ENCODE data around the gene RIMBP2.

Gene RIMBP2

DNA sequence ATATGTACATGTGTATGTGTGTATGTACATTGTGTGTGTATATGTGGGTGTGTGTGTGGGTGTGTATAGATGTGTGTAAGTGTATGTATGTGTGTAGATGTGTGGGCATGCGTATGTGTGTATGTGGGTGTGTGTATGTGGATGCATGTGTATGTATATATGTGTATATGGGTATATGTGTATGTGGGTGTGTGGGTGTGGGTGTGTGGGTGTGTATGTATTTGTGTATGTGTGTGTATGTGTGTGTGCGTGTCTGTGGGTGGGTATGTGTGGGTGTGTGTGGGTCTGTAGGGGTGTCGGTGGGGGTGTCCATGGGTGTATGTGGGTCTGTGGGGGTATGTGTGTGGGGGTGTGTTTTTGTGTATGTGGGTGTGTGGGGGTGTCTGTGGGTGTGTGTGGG, 276.8 kb downstream of the RIMBP2 start:
- no peaks in the 10 kb centered on the region for H3K9me2 ChIP-seq (ENCODE audit: low read depth, low read length)
- TF ChIP-seq, protein P1, sequence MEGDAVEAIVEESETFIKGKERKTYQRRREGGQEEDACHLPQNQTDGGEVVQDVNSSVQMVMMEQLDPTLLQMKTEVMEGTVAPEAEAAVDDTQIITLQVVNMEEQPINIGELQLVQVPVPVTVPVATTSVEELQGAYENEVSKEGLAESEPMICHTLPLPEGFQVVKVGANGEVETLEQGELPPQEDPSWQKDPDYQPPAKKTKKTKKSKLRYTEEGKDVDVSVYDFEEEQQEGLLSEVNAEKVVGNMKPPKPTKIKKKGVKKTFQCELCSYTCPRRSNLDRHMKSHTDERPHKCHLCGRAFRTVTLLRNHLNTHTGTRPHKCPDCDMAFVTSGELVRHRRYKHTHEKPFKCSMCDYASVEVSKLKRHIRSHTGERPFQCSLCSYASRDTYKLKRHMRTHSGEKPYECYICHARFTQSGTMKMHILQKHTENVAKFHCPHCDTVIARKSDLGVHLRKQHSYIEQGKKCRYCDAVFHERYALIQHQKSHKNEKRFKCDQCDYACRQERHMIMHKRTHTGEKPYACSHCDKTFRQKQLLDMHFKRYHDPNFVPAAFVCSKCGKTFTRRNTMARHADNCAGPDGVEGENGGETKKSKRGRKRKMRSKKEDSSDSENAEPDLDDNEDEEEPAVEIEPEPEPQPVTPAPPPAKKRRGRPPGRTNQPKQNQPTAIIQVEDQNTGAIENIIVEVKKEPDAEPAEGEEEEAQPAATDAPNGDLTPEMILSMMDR (IDR thresholded peaks at IDR 0.05; ENCODE audit: low read length), result no peak
- no peak for TF ChIP-seq EZH2 (IDR thresholded peaks at IDR 0.05; ENCODE audit: borderline replicate concordance, low read length)

DNA sequence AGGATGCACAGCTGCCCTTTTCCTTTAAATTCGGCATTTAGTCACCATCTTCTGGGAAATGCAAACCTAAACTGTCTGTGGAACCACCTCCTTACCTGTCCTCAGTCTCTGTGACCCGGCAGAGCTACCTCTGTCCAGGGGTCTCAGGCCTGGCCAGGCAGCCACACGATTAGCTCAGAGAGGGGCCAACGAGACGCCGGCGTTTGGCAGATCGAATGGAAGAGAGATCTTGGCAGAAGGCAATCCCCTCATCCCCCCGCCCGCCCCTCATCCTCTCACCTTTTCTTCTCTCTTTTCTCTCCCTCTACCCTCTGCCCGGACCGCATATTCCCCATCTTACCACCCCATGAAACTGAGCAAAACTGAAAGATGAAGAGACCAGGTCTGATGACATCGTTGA, 277.4 kb downstream of the RIMBP2 start:
- no peak overlapping the region for H3K4me2 ChIP-seq (ENCODE audit: low read length)
- no peaks in the 10 kb centered on the region for H3K9me3 ChIP-seq (ENCODE audit: low read length)
- TF ChIP-seq EZH2 (IDR thresholded peaks at IDR 0.05; ENCODE audit: borderline replicate concordance, low read length), result no peak
- TF ChIP-seq, protein P1 (IDR thresholded peaks at IDR 0.05; ENCODE audit: low read length), result no peak
- no peak overlapping the region for H3K27ac ChIP-seq (ENCODE audit: low read depth, low read length, poor library complexity, severe bottlenecking)
- H2AFZ ChIP-seq (ENCODE audit: low read length), result no peak overlapping the region
- H3K9ac ChIP-seq (ENCODE audit: low read length), result no peak overlapping the region
- no peaks in the 10 kb centered on the region for H3F3A ChIP-seq (ENCODE audit: insufficient read depth, low read length)
- no peaks in the 10 kb centered on the region for H3K4me1 ChIP-seq (ENCODE audit: insufficient read depth, low read length, severe bottlenecking)
- no peaks in the 10 kb centered on the region for H3K27me3 ChIP-seq (ENCODE audit: insufficient read depth, low read length)
- no peaks in the 10 kb centered on the region for H3K79me2 ChIP-seq (ENCODE audit: insufficient read depth, low read length)
- H3K4me3 ChIP-seq (ENCODE audit: low read depth, low read length, poor library complexity, severe bottlenecking), result no peak overlapping the region
- no peaks in the 10 kb centered on the region for H3K36me3 ChIP-seq (ENCODE audit: insufficient read depth, low read length)
- H4K20me1 ChIP-seq (ENCODE audit: insufficient read depth, low read length), result no peaks in the 10 kb centered on the region
- no peaks in the 10 kb centered on the region for H3K9me2 ChIP-seq (ENCODE audit: low read depth, low read length)

More for the DNA sequence above, 276.8 kb downstream of the RIMBP2 start:
- Histone ChIP-seq H3K79me2 (ENCODE audit: insufficient read depth, low read length) (no peaks in the 10 kb centered on the region), H3K27me3 (ENCODE audit: insufficient read depth, low read length) (no peaks in the 10 kb centered on the region), H2AFZ (ENCODE audit: low read length) (no peak overlapping the region), H3K9ac (ENCODE audit: low read length) (no peak overlapping the region), H3K4me3 (ENCODE audit: low read depth, low read length, poor library complexity, severe bottlenecking) (no peak overlapping the region), H4K20me1 (ENCODE audit: insufficient read depth, low read length) (no peaks in the 10 kb centered on the region), H3K36me3 (ENCODE audit: insufficient read depth, low read length) (no peaks in the 10 kb centered on the region), H3K4me1 (ENCODE audit: insufficient read depth, low read length, severe bottlenecking) (no peaks in the 10 kb centered on the region), H3K9me3 (ENCODE audit: low read length) (no peaks in the 10 kb centered on the region), H3K4me2 (ENCODE audit: low read length) (no peak overlapping the region), H3F3A (ENCODE audit: insufficient read depth, low read length) (no peaks in the 10 kb centered on the region), H3K27ac (ENCODE audit: low read depth, low read length, poor library complexity, severe bottlenecking) (no peak overlapping the region)

DNA sequence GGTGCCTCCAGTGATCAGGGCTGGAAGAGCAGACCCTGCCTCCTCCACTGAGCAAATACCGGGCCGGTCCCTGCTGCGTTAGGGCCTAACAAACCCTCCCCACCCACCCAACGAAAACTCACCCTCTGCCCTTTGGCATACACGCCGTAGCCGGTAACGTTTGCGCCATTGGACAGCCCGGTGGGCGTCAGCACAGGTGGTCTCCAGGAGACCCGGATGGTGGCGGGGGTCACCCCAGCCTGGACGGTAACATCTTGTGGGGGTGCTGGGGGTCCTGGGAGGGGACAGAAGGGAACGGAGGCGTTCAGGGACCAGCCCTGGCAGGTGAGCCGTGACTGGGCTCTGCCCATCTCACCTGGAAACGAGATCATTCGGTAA, 277.9 kb downstream of the RIMBP2 start:
- H3K27me3 ChIP-seq (ENCODE audit: insufficient read depth, low read length), result no peaks in the 10 kb centered on the region
- H3K9ac ChIP-seq (ENCODE audit: low read length), result no peak overlapping the region
- H3K9me3 ChIP-seq (ENCODE audit: low read length), result no peaks in the 10 kb centered on the region
- H2AFZ ChIP-seq (ENCODE audit: low read length), result no peak overlapping the region
- H3K36me3 ChIP-seq (ENCODE audit: insufficient read depth, low read length), result no peaks in the 10 kb centered on the region
- TF ChIP-seq, protein P1 (IDR thresholded peaks at IDR 0.05; ENCODE audit: low read length), result no peak
- TF ChIP-seq EZH2 (IDR thresholded peaks at IDR 0.05; ENCODE audit: borderline replicate concordance, low read length), result no peak
- H3K4me2 ChIP-seq (ENCODE audit: low read length), result no peak overlapping the region
- no peaks in the 10 kb centered on the region for H4K20me1 ChIP-seq (ENCODE audit: insufficient read depth, low read length)
- H3F3A ChIP-seq (ENCODE audit: insufficient read depth, low read length), result no peaks in the 10 kb centered on the region
- H3K27ac ChIP-seq (ENCODE audit: low read depth, low read length, poor library complexity, severe bottlenecking), result no peak overlapping the region
- H3K79me2 ChIP-seq (ENCODE audit: insufficient read depth, low read length), result no peaks in the 10 kb centered on the region
- no peaks in the 10 kb centered on the region for H3K4me1 ChIP-seq (ENCODE audit: insufficient read depth, low read length, severe bottlenecking)
- H3K4me3 ChIP-seq (ENCODE audit: low read depth, low read length, poor library complexity, severe bottlenecking), result no peak overlapping the region
- H3K9me2 ChIP-seq (ENCODE audit: low read depth, low read length), result no peaks in the 10 kb centered on the region
